Measurements from ENCODE around the gene CST11. TPM values are rescaled to one million over a fixed set of nuclear protein-coding genes. Genes with fewer than 3 reads are reported as not detected.
A peak's percentile ranks its signal among the peaks of the same experiment; 100 is the strongest.

The CST11 gene
- total RNA-seq, 1 experiment from 2014 or later, result not detected

- Histone ChIP-seq H3K9me3 (replicated peaks) (no peaks in the 10 kb centered on the region), H3K4me3 (no peak overlapping the region), H3K4me1 (no peaks in the 10 kb centered on the region), H3K27me3 (peaks cover 18% of the 10 kb centered on the region; the same call in 1 of the 2 replicates), H3K27ac (no peak overlapping the region), H3K36me3 (no peaks in the 10 kb centered on the region)
- DNase-seq, result no peak
These were observed 7.0 kb downstream of the CST11 start for GRCh38 chr20:23445596-23446217.

- peaks cover 14% of the 10 kb centered on the region; the same call in 1 of the 2 replicates for H3K27me3 ChIP-seq
- H3K27ac ChIP-seq, result no peak overlapping the region
- H3K4me3 ChIP-seq, result no peak overlapping the region
- no peaks in the 10 kb centered on the region for H3K4me1 ChIP-seq
- DNase-seq, result no peak
- no peaks in the 10 kb centered on the region for H3K9me3 ChIP-seq (replicated peaks)
- no peaks in the 10 kb centered on the region for H3K36me3 ChIP-seq
These were observed 7.8 kb downstream of the CST11 start for GRCh38 chr20:23444859-23445258.

- no peaks in the 10 kb centered on the region; the same call in 1 of the 2 replicates for H3K27me3 ChIP-seq
- H3K4me3 ChIP-seq, result no peak overlapping the region
- H3K27ac ChIP-seq, result no peak overlapping the region
- H3K36me3 ChIP-seq, result no peaks in the 10 kb centered on the region
- H3K4me1 ChIP-seq, result no peaks in the 10 kb centered on the region
- H3K9me3 ChIP-seq (replicated peaks), result no peaks in the 10 kb centered on the region
- DNase-seq, result no peak
These were observed 10.2 kb downstream of the CST11 start for GRCh38 chr20:23442436-23442835.

GRCh38 chr20:23441850-23442313 is 10.8 kb downstream of the CST11 start:
- Histone ChIP-seq H3K4me1 (no peaks in the 10 kb centered on the region), H3K36me3 (no peaks in the 10 kb centered on the region), H3K4me3 (no peak overlapping the region), H3K27me3 (no peaks in the 10 kb centered on the region; the same call in 1 of the 2 replicates), H3K27ac (no peak overlapping the region), H3K9me3 (replicated peaks) (no peaks in the 10 kb centered on the region)
- DNase-seq, result peak; percentile 67 to 90

GRCh38 chr20:23440004-23440403 is 12.7 kb downstream of the CST11 start:
- no peak for DNase-seq
- H3K27ac ChIP-seq, result no peak overlapping the region
- H3K27me3 ChIP-seq, result peaks cover 3% of the 10 kb centered on the region; the same call in 1 of the 2 replicates
- no peaks in the 10 kb centered on the region for H3K9me3 ChIP-seq (replicated peaks)
- no peaks in the 10 kb centered on the region for H3K4me1 ChIP-seq
- no peaks in the 10 kb centered on the region for H3K36me3 ChIP-seq
- H3K4me3 ChIP-seq, result no peak overlapping the region

- DNase-seq, result no peak
- Histone ChIP-seq H3K27me3 (peaks cover 3% of the 10 kb centered on the region; the same call in 1 of the 2 replicates), H3K9me3 (replicated peaks) (no peaks in the 10 kb centered on the region), H3K36me3 (no peaks in the 10 kb centered on the region), H3K4me3 (no peak overlapping the region), H3K27ac (no peak overlapping the region), H3K4me1 (no peaks in the 10 kb centered on the region)
These were observed 14.0 kb downstream of the CST11 start for GRCh38 chr20:23438661-23439060.

- H3K36me3 ChIP-seq, result no peaks in the 10 kb centered on the region
- H3K27ac ChIP-seq, result no peak overlapping the region
- peaks cover 3% of the 10 kb centered on the region; the same call in 1 of the 2 replicates for H3K27me3 ChIP-seq
- no peak overlapping the region for H3K4me3 ChIP-seq
- H3K4me1 ChIP-seq, result no peaks in the 10 kb centered on the region
- no peaks in the 10 kb centered on the region for H3K9me3 ChIP-seq (replicated peaks)
- DNase-seq, result no peak
These were observed 15.4 kb downstream of the CST11 start for GRCh38 chr20:23437126-23437899.

- H3K9me3 ChIP-seq (replicated peaks), result no peaks in the 10 kb centered on the region
- H3K27me3 ChIP-seq, result peaks cover 3% of the 10 kb centered on the region; the same call in 1 of the 2 replicates
- no peak overlapping the region for H3K4me3 ChIP-seq
- no peak for DNase-seq
- H3K27ac ChIP-seq, result no peak overlapping the region
- H3K4me1 ChIP-seq, result no peaks in the 10 kb centered on the region
- H3K36me3 ChIP-seq, result no peaks in the 10 kb centered on the region
These were observed 16.0 kb downstream of the CST11 start for GRCh38 chr20:23436681-23437080.

GRCh38 chr20:23435626-23436539 is 16.8 kb downstream of the CST11 start:
- Histone ChIP-seq H3K4me1 (no peaks in the 10 kb centered on the region), H3K27ac (no peak overlapping the region), H3K36me3 (no peaks in the 10 kb centered on the region), H3K4me3 (no peak overlapping the region), H3K9me3 (replicated peaks) (no peaks in the 10 kb centered on the region), H3K27me3 (peaks cover 3% of the 10 kb centered on the region; the same call in 1 of the 2 replicates)
- peak in 1 of 2 experiments; percentile 28 for DNase-seq

- no peak for DNase-seq
- H3K9me3 ChIP-seq (replicated peaks), result no peaks in the 10 kb centered on the region
- no peaks in the 10 kb centered on the region for H3K4me1 ChIP-seq
- H3K27ac ChIP-seq, result no peak overlapping the region
- H3K36me3 ChIP-seq, result no peaks in the 10 kb centered on the region
- H3K4me3 ChIP-seq, result no peak overlapping the region
- peaks cover 3% of the 10 kb centered on the region; the same call in 1 of the 2 replicates for H3K27me3 ChIP-seq
These were observed 18.0 kb downstream of the CST11 start for GRCh38 chr20:23434521-23435313.

GRCh38 chr20:23433628-23434027 is 19.0 kb downstream of the CST11 start:
- Histone ChIP-seq H3K9me3 (replicated peaks) (no peaks in the 10 kb centered on the region), H3K4me1 (no peaks in the 10 kb centered on the region), H3K4me3 (no peak overlapping the region), H3K36me3 (no peaks in the 10 kb centered on the region), H3K27ac (no peak overlapping the region), H3K27me3 (peaks cover 3% of the 10 kb centered on the region; the same call in 1 of the 2 replicates)
- DNase-seq, result no peak

- H3K27me3 ChIP-seq, result no peaks in the 10 kb centered on the region
- H3K4me1 ChIP-seq, result no peaks in the 10 kb centered on the region
- no peak overlapping the region for H3K27ac ChIP-seq
- H3K9me3 ChIP-seq (replicated peaks), result peaks cover 4% of the 10 kb centered on the region; the same call in 1 of the 2 replicates
- no peak for DNase-seq
- H3K4me3 ChIP-seq, result no peak overlapping the region
- H3K36me3 ChIP-seq, result no peaks in the 10 kb centered on the region
These were observed 27.5 kb downstream of the CST11 start for GRCh38 chr20:23425129-23425528.

GRCh38 chr20:23420943-23421931 is 31.4 kb downstream of the CST11 start, which contains the start of gene NAPB:
Gene NAPB (minus strand): TSS chr20:23421488. CDS start chr20:23421402, 86 bp downstream.
- Histone ChIP-seq H3K4me1 (peaks cover 2% of the 10 kb centered on the region; the same call in 1 of the 2 replicates), H3K4me3 (peak within 1 kb of the TSS; percentile 92), H3K27me3 (no peaks in the 10 kb centered on the region), H3K9me3 (replicated peaks) (peaks cover 4% of the 10 kb centered on the region; the same call in 1 of the 2 replicates), H3K27ac (peak within 1 kb of the TSS; percentile 69), H3K36me3 (no peaks in the 10 kb centered on the region; the same call in 1 of the 2 replicates)
- peak; percentile 97 for DNase-seq
